Osteocyte (in vitro differentiated cells): ENCODE data around the gene CDH23. TPM values are rescaled to one million over a fixed set of nuclear protein-coding genes. Genes with fewer than 3 reads are reported as not detected.

Experiments used
- DNase-seq: peaks from one replicate; pipeline ENCODE4 v3.0.0; 2021; ENCODE audit warnings: mixed read lengths; ENCODE audit not compliant: unreplicated experiment; ENCODE audit errors: extremely low spot score
- H3K27ac Mint-ChIP-seq: one replicate; pipeline ENCODE4 v1.8.0; 2021; ENCODE audit warnings: mild to moderate bottlenecking, mixed read lengths; ENCODE audit not compliant: unreplicated experiment
- H3K27me3 Mint-ChIP-seq: one replicate; pipeline ENCODE4 v1.8.0; 2021; ENCODE audit warnings: mixed read lengths; ENCODE audit not compliant: unreplicated experiment
- H3K36me3 Mint-ChIP-seq: one replicate; pipeline ENCODE4 v1.8.0; 2021; ENCODE audit warnings: mixed read lengths; ENCODE audit not compliant: unreplicated experiment
- H3K4me1 Mint-ChIP-seq: one replicate; pipeline ENCODE4 v1.8.0; 2021; ENCODE audit warnings: mixed read lengths; ENCODE audit not compliant: unreplicated experiment
- H3K4me3 Mint-ChIP-seq: one replicate; pipeline ENCODE4 v1.8.0; 2021; ENCODE audit warnings: mild to moderate bottlenecking, moderate library complexity, mixed read lengths; ENCODE audit not compliant: unreplicated experiment
- H3K9me3 Mint-ChIP-seq: one replicate; pipeline ENCODE4 v1.8.0; 2021; ENCODE audit warnings: mixed read lengths; ENCODE audit not compliant: unreplicated experiment
- total RNA-seq: library from RNA; stranded (reverse); gene quantifications from 2 replicates; pipeline ENCODE4 v1.2.1, GENCODE V29; 2021
- TF ChIP-seq, protein P1 (sequence below): fragments of 200-600 bp; sonication (generic); IDR thresholded peaks from 2 replicates; pipeline ENCODE4 v1.5.0; 2021; ENCODE audit warnings: antibody characterized with exemption, mild to moderate bottlenecking, moderate library complexity

Gene CDH23
- total RNA-seq, 1 donor from 2014 or later: not detected

DNA sequence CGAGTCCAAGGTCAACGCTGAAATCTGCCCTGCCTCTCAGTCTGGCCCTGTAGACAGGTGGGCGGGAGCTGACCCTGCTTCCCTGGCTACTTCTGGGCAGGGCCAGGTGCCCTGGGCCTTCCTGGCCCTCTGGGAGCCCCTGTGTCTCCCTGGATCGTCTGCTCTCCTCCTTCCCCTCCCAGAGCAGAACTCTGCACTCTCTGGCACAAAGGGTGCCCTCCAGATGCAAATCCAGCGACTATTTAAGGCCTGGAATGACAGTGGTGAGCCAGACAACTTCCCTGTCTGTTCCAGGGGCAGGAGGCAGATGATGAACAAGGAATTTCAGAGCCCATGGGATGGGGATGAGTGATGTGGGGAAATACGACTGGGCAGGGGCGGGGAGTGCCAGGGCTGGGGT lies 259.5 kb downstream of the CDH23 start:
- TF ChIP-seq, protein P1, sequence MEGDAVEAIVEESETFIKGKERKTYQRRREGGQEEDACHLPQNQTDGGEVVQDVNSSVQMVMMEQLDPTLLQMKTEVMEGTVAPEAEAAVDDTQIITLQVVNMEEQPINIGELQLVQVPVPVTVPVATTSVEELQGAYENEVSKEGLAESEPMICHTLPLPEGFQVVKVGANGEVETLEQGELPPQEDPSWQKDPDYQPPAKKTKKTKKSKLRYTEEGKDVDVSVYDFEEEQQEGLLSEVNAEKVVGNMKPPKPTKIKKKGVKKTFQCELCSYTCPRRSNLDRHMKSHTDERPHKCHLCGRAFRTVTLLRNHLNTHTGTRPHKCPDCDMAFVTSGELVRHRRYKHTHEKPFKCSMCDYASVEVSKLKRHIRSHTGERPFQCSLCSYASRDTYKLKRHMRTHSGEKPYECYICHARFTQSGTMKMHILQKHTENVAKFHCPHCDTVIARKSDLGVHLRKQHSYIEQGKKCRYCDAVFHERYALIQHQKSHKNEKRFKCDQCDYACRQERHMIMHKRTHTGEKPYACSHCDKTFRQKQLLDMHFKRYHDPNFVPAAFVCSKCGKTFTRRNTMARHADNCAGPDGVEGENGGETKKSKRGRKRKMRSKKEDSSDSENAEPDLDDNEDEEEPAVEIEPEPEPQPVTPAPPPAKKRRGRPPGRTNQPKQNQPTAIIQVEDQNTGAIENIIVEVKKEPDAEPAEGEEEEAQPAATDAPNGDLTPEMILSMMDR: no peak
- no peak for DNase-seq
- H3K27ac Mint-ChIP-seq: no peak overlapping the region
- H3K36me3 Mint-ChIP-seq: no peaks in the 10 kb centered on the region
- no peak overlapping the region for H3K4me3 Mint-ChIP-seq
- H3K9me3 Mint-ChIP-seq: no peaks in the 10 kb centered on the region
- no peaks in the 10 kb centered on the region for H3K4me1 Mint-ChIP-seq
- H3K27me3 Mint-ChIP-seq: peaks cover 20% of the 10 kb centered on the region

DNA sequence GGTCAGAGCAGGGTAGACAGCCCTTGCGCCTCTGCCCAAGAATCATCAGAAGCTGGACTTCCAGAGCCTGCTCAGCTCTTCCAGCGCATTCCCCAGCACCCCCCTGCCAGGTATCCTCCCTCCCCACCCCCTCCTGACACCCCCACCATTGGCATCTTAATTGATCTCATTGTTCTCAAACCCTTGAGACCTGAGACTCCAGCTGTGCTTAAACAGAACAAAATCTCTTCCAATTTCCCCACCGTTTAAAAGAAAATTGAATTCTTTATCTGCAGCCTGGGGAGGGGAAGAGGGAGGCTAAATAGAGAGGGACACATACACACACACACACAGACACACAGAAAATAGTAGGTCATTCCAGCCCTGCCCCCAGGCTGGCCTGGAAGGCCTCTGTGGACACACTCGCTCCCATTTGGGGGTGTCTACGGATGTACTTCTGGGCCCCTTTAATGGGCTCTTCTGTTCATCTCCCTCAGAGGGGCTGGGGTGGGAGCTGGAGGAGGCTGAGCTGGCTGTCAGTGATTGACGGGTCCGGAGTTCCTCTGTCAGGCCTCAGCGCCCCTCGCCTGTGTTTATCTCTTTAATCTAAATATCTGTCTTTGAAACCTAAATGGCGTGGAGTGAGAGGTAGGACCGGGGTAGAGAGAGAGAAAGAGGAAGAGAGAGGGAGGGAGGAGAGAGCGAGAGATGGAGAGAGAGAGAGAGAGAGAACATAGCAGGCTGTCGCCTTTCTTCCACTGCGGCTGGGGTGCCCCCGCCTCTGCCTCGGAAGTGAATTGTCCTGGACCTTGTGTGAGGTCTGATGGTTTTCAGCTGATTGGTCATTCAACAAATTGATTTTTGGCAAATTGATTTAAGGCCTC lies 261.1 kb downstream of the CDH23 start:
- TF ChIP-seq, protein P1: no peak
- no peaks in the 10 kb centered on the region for H3K9me3 Mint-ChIP-seq
- H3K4me1 Mint-ChIP-seq: no peaks in the 10 kb centered on the region
- peaks cover 27% of the 10 kb centered on the region for H3K27me3 Mint-ChIP-seq
- H3K27ac Mint-ChIP-seq: no peak overlapping the region
- H3K36me3 Mint-ChIP-seq: no peaks in the 10 kb centered on the region
- DNase-seq: no peak
- H3K4me3 Mint-ChIP-seq: no peak overlapping the region

DNA sequence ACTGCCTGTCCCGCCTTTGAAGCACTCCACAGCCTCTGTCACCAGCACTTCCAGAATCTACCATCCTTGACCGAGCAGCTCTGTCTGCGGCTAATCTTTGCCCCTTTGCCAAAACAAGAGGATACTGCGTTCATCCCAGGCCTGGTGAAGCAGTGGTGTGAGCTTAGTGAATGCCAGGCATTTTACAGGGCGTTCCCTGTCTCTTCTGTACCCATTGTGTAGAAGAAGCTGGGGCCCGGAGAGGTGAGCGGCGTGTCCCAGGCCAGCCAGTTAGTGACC lies 261.7 kb downstream of the CDH23 start:
- H3K9me3 Mint-ChIP-seq: no peaks in the 10 kb centered on the region
- TF ChIP-seq, protein P1: no peak
- peaks cover 28% of the 10 kb centered on the region for H3K27me3 Mint-ChIP-seq
- no peaks in the 10 kb centered on the region for H3K4me1 Mint-ChIP-seq
- no peak for DNase-seq
- no peaks in the 10 kb centered on the region for H3K36me3 Mint-ChIP-seq
- no peak overlapping the region for H3K27ac Mint-ChIP-seq
- H3K4me3 Mint-ChIP-seq: no peak overlapping the region

DNA sequence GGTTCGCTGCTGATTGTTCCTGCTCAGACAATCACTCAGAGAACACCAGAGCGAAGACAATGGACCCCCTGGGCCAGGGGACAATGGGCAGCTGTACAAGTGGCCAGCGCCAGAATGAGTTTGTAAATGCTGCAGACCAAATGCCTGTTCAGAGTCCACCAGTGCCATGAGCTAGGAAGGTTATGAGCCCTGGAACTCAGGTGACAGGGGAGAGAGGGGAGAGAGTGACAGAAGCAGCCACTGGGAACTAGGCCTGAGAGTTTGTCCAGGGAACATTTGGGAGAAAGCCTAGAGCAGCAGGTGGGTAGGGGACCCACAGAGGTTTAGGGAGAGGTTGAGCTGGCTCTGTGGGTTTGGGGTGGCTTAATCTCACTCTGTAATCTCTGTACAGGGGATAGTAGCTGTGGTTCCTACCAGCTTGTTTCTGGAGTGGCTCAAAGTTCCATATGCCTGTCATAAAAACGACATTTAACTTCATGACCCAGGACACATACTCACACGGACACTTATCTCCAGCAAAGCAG lies 262.5 kb downstream of the CDH23 start:
- no peaks in the 10 kb centered on the region for H3K9me3 Mint-ChIP-seq
- no peak for DNase-seq
- no peak overlapping the region for H3K4me3 Mint-ChIP-seq
- no peak overlapping the region for H3K27ac Mint-ChIP-seq
- H3K27me3 Mint-ChIP-seq: peaks cover 29% of the 10 kb centered on the region
- no peaks in the 10 kb centered on the region for H3K36me3 Mint-ChIP-seq
- H3K4me1 Mint-ChIP-seq: no peaks in the 10 kb centered on the region
- TF ChIP-seq, protein P1: no peak

DNA sequence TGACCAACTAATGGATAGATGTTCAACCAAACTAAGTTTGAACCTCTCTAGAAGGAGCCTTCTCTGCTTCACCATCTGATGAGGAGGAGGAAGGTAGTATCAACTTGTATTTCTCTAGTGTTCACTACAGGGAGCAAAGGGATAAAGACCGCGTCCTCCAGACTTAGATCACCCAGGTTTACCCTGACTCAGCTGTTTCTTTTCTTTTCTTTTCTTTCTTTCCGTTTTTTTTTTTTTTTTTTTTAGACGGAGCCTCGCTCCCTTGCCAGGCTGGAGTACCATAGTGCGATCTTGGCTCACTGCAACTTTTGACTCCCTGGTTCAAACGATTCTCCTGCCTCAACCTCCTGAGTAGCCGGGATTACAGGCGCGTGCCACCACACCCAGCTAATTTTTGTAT lies 263.0 kb downstream of the CDH23 start:
- DNase-seq: no peak
- no peaks in the 10 kb centered on the region for H3K9me3 Mint-ChIP-seq
- peaks cover 29% of the 10 kb centered on the region for H3K27me3 Mint-ChIP-seq
- H3K4me1 Mint-ChIP-seq: no peaks in the 10 kb centered on the region
- H3K27ac Mint-ChIP-seq: no peak overlapping the region
- TF ChIP-seq, protein P1: no peak
- no peak overlapping the region for H3K4me3 Mint-ChIP-seq
- H3K36me3 Mint-ChIP-seq: no peaks in the 10 kb centered on the region
